DND-41 (cell line): Measurements from ENCODE around the gene PDXDC1.

Experiments used
- ATAC-seq: fragments of 200-7000 bp; cut with Tn5 transposase; 3 replicates; pipeline ENCODE4 v1.9.1; 2021; ENCODE audit warnings: low read depth; ENCODE audit not compliant: insufficient read depth
- DNase-seq: peaks from one replicate; pipeline ENCODE4 v3.0.0-alpha.2; 2020
- H2AFZ ChIP-seq: 2 replicates; pipeline ENCODE4 v1.6.0; 2012; ENCODE audit warnings: low read depth, low read length
- H3K27ac ChIP-seq: 2 replicates; pipeline ENCODE4 v1.5.1; 2012; ENCODE audit warnings: low read length, inconsistent platforms
- H3K27me3 ChIP-seq: fragments of 200-600 bp; sonication (generic); 2 replicates; pipeline ENCODE4 v1.6.0; 2012; ENCODE audit warnings: low read length, mild to moderate bottlenecking, inconsistent platforms; ENCODE audit not compliant: insufficient read depth, poor library complexity
- H3K36me3 ChIP-seq: 2 replicates; pipeline ENCODE4 v1.5.1; 2012; ENCODE audit warnings: low read length, inconsistent platforms; ENCODE audit not compliant: insufficient read depth
- H3K4me1 ChIP-seq: 2 replicates; pipeline ENCODE4 v1.5.1; 2012; ENCODE audit warnings: mild to moderate bottlenecking, low read length; ENCODE audit not compliant: insufficient read depth
- H3K4me2 ChIP-seq: 2 replicates; pipeline ENCODE4 v1.6.0; 2012; ENCODE audit warnings: mild to moderate bottlenecking, moderate library complexity, low read length, inconsistent platforms; ENCODE audit not compliant: insufficient read depth
- H3K4me3 ChIP-seq, 2 experiments: fragments of 200-600 bp in 1 of 2; shearing (Covaris generic) in 1 of 2; 2 replicates each; pipeline ENCODE4 v1.5.1; 2012 to 2016; ENCODE audit warnings: inconsistent platforms in 2 of 2, low read length in 2 of 2, mild to moderate bottlenecking in 2 of 2, low read depth in 1 of 2, moderate library complexity in 1 of 2
- H3K79me2 ChIP-seq: 2 replicates; pipeline ENCODE4 v1.6.0; 2012; ENCODE audit warnings: low read length, inconsistent platforms; ENCODE audit not compliant: insufficient read depth
- H3K9ac ChIP-seq: 2 replicates; pipeline ENCODE4 v1.6.0; 2012; ENCODE audit warnings: low read depth, mild to moderate bottlenecking, inconsistent platforms, low read length, moderate library complexity
- H3K9me3 ChIP-seq: 2 replicates; pipeline ENCODE4 v1.5.1; 2012; ENCODE audit warnings: low read length, moderate library complexity, mild to moderate bottlenecking, inconsistent platforms; ENCODE audit not compliant: insufficient read depth, severe bottlenecking
- H4K20me1 ChIP-seq: 2 replicates; pipeline ENCODE4 v1.6.0; 2012; ENCODE audit warnings: low read length; ENCODE audit not compliant: insufficient read depth
- CTCF ChIP-seq: IDR thresholded peaks from 2 replicates; pipeline ENCODE4 v1.5.1; 2012; ENCODE audit warnings: borderline replicate concordance, low read length, moderate library complexity, mild to moderate bottlenecking; ENCODE audit not compliant: poor library complexity, severe bottlenecking; ENCODE audit errors: extremely low read depth
- EZH2 ChIP-seq: IDR thresholded peaks from 3 replicates; pipeline ENCODE4 v1.6.1; 2012; ENCODE audit warnings: borderline replicate concordance, low read depth, mild to moderate bottlenecking, moderate library complexity, low read length, inconsistent platforms; ENCODE audit not compliant: severe bottlenecking

PDXDC1 gene

GRCh38 chr16:14958323-14958600 lies 16.6 kb upstream of the PDXDC1 start:
- Histone ChIP-seq H3K27ac (no peak overlapping the region), H4K20me1 (0 out of 2 replicates have a peak, but pooled peaks cover under 1% of the 10 kb centered on the region), H3K4me1 (no peaks in the 10 kb centered on the region), H2AFZ (no peak overlapping the region), H3K9ac (no peak overlapping the region), H3K9me3 (no peaks in the 10 kb centered on the region), H3K27me3 (peaks cover 4% of the 10 kb centered on the region), H3K36me3 (no peaks in the 10 kb centered on the region), H3K4me3 (no peak overlapping the region), H3K4me2 (no peak overlapping the region), H3K79me2 (no peaks in the 10 kb centered on the region)
- ATAC-seq: no peak
- TF ChIP-seq CTCF (no peak), EZH2 (no peak)
- no peak for DNase-seq

- TF ChIP-seq CTCF (no peak), EZH2 (no peak)
- Histone ChIP-seq H3K79me2 (no peaks in the 10 kb centered on the region), H3K4me2 (no peak overlapping the region), H3K36me3 (no peaks in the 10 kb centered on the region), H2AFZ (no peak overlapping the region), H3K9ac (no peak overlapping the region), H3K27me3 (peaks cover 6% of the 10 kb centered on the region), H3K4me3 (no peak overlapping the region), H3K27ac (no peak overlapping the region), H3K4me1 (no peaks in the 10 kb centered on the region), H4K20me1 (0 out of 2 replicates have a peak, but pooled peaks cover 5% of the 10 kb centered on the region), H3K9me3 (no peaks in the 10 kb centered on the region)
- no peak for ATAC-seq
- DNase-seq: no peak
These were observed 15.9 kb upstream of the PDXDC1 start for GRCh38 chr16:14958970-14959369.

- TF ChIP-seq EZH2 (no peak), CTCF (no peak)
- no peak overlapping the region for H3K9ac ChIP-seq
- no peak overlapping the region for H3K4me2 ChIP-seq
- no peaks in the 10 kb centered on the region for H3K36me3 ChIP-seq
- H3K9me3 ChIP-seq: no peaks in the 10 kb centered on the region
- H3K4me3 ChIP-seq: no peak overlapping the region
- no peak overlapping the region for H2AFZ ChIP-seq
- ATAC-seq: no peak
- H3K27me3 ChIP-seq: peaks cover 6% of the 10 kb centered on the region
- no peak overlapping the region for H3K27ac ChIP-seq
- DNase-seq: no peak
- no peaks in the 10 kb centered on the region for H3K4me1 ChIP-seq
- H3K79me2 ChIP-seq: no peaks in the 10 kb centered on the region
- H4K20me1 ChIP-seq: 0 out of 2 replicates have a peak, but pooled peaks cover 5% of the 10 kb centered on the region
These were observed 13.2 kb upstream of the PDXDC1 start for GRCh38 chr16:14961405-14962186.
